Prostate gland (tissue), 2 donors: ENCODE data around the gene RMDN3.

ENCODE experiments used
- CTCF ChIP-seq, 4 experiments: fragments of 200-600 bp in 2 of 4; fragments of 450-650 bp in 2 of 4; sonication (generic) in 2 of 4; IDR thresholded peaks; 1 replicate in 3 of 4; 2 replicates in 1 of 4; pipeline ENCODE4 v1.5.1; 2016 to 2019; ENCODE audit warnings: antibody characterized with exemption in 4 of 4, mild to moderate bottlenecking in 2 of 4, moderate library complexity in 2 of 4
- POLR2A ChIP-seq: fragments of 450-650 bp; IDR thresholded peaks from one replicate; pipeline ENCODE4 v1.6.1; 2016; ENCODE audit warnings: antibody characterized with exemption, mild to moderate bottlenecking
- POLR2AphosphoS5 ChIP-seq: sonication (generic); formaldehyde crosslinking; IDR thresholded peaks from one replicate; pipeline ENCODE4 v1.6.1; 2017; ENCODE audit warnings: antibody characterized with exemption

GRCh38 chr15:40756938-40757337 is 1.9 kb upstream of the RMDN3 start:
- TF ChIP-seq POLR2A (no peak), CTCF (IDR thresholded peaks at IDR 0.05) (no peak), POLR2AphosphoS5 (no peak)
